Peyer's patch (tissue), 4 donors: ENCODE data around the gene WDR48. TPM values are rescaled to one million over a fixed set of nuclear protein-coding genes. Genes with fewer than 3 reads are reported as not detected.

Experiments used
- DNase-seq, 3 donors: peaks; one replicate each; pipeline ENCODE4 v3.0.0-alpha.2; 2017 to 2019
- H3K27ac ChIP-seq, 4 donors: fragments of 200-600 bp; sonication (generic); one replicate each; pipeline ENCODE4 v1.5.1; 2016 to 2019
- H3K27me3 ChIP-seq, 2 donors: fragments of 200-600 bp; sonication (generic); one replicate each; pipeline ENCODE4 v1.5.1; 2019
- H3K36me3 ChIP-seq, 3 donors: fragments of 200-600 bp; sonication (generic); one replicate each; pipeline ENCODE4 v1.5.1; 2016 to 2019
- H3K4me1 ChIP-seq, 4 donors: fragments of 200-600 bp; sonication (generic); one replicate each; pipeline ENCODE4 v1.5.1; 2016 to 2019
- H3K4me3 ChIP-seq, 4 donors: fragments of 200-600 bp; sonication (generic); 1 replicate in 3 of 4; 2 replicates in 1 of 4; pipeline ENCODE4 v1.5.1; 2016 to 2019; ENCODE audit warnings: mild to moderate bottlenecking in 1 of 4
- H3K9me3 ChIP-seq, 4 donors: fragments of 200-600 bp; sonication (generic); one replicate each; pipeline ENCODE4 v1.5.1; 2016 to 2019; ENCODE audit warnings: mild to moderate bottlenecking in 1 of 4
- POLR2A ChIP-seq, 2 donors: fragments of 450-650 bp; IDR thresholded peaks; one replicate each; pipeline ENCODE4 v1.5.1; 2017; ENCODE audit warnings: antibody characterized with exemption in 2 of 2, mild to moderate bottlenecking in 2 of 2, moderate library complexity in 2 of 2
- total RNA-seq, 4 donors: library from RNA; depleted of rRNA; stranded (reverse); fragments of >200 nt; gene quantifications; one replicate each; pipeline ENCODE4 v1.1.0, GENCODE V29; 2016
- TF ChIP-seq, protein P1 (sequence below), 6 experiments: fragments of 450-650 bp in 4 of 6; fragments of 200-600 bp in 2 of 6; sonication (generic) in 1 of 6; IDR thresholded peaks; one replicate each; pipeline ENCODE4 v1.5.1; 2017 to 2019; ENCODE audit warnings: antibody characterized with exemption in 6 of 6, mild to moderate bottlenecking in 3 of 6, moderate library complexity in 1 of 6

WDR48 gene
- total RNA-seq, 4 donors from 2014 or later: 24.2 to 35.5 (median 31.2) TPM

- Histone ChIP-seq H3K4me1 (peaks cover 0 to 9% (median 0%) of the 10 kb centered on the region in 4 donors), H3K4me3 (no peak overlapping the region), H3K27ac (no peak overlapping the region), H3K36me3 (peaks cover 0 to 78% (median 0%) of the 10 kb centered on the region in 3 donors), H3K27me3 (no peaks in the 10 kb centered on the region), H3K9me3 (no peaks in the 10 kb centered on the region)
- no peak for DNase-seq
- no peak for TF ChIP-seq POLR2A (IDR thresholded peaks at IDR 0.05)
- TF ChIP-seq, protein P1, sequence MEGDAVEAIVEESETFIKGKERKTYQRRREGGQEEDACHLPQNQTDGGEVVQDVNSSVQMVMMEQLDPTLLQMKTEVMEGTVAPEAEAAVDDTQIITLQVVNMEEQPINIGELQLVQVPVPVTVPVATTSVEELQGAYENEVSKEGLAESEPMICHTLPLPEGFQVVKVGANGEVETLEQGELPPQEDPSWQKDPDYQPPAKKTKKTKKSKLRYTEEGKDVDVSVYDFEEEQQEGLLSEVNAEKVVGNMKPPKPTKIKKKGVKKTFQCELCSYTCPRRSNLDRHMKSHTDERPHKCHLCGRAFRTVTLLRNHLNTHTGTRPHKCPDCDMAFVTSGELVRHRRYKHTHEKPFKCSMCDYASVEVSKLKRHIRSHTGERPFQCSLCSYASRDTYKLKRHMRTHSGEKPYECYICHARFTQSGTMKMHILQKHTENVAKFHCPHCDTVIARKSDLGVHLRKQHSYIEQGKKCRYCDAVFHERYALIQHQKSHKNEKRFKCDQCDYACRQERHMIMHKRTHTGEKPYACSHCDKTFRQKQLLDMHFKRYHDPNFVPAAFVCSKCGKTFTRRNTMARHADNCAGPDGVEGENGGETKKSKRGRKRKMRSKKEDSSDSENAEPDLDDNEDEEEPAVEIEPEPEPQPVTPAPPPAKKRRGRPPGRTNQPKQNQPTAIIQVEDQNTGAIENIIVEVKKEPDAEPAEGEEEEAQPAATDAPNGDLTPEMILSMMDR (IDR thresholded peaks at IDR 0.05): no peak
These were observed 46.1 kb downstream of the WDR48 start for GRCh38 chr3:39097716-39098472.

DNA sequence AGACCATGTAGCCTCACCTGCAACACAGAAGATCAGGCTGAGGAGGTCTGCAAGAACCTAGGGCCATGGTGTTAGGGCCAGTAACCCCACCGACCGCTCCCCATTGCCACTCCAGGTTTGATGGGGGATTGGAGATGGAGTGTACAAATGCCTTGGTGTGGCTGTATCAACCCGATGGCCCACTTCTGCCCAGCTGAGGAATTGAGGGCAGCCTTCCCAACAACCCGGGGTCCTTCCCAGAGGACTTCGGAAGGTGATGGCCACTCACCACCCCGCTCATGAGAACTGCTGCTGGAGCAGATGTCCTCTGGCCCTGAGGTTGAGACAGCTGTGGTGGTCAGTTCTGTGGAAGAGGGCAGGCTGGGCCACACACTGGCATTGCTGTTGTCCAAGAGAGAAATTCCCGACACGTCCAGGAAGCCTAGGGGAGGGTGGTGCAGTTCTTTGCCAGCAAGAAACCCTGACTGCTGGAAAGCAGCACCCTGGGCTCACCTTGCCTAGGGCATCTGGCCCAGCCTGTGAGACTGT is 46.7 kb downstream of the WDR48 start:
- no peaks in the 10 kb centered on the region for H3K9me3 ChIP-seq
- no peak for TF ChIP-seq POLR2A (IDR thresholded peaks at IDR 0.05)
- TF ChIP-seq, protein P1 (IDR thresholded peaks at IDR 0.05): no peak
- H3K27me3 ChIP-seq: no peaks in the 10 kb centered on the region
- H3K36me3 ChIP-seq: peaks cover 0 to 71% (median 0%) of the 10 kb centered on the region in 3 donors
- no peak overlapping the region for H3K27ac ChIP-seq
- peaks cover 0 to 9% (median 0%) of the 10 kb centered on the region in 4 donors for H3K4me1 ChIP-seq
- H3K4me3 ChIP-seq: no peak overlapping the region
- DNase-seq: no peak

GRCh38 chr3:39099242-39099641 is 47.4 kb downstream of the WDR48 start:
- no peak for DNase-seq
- peaks cover 0 to 9% (median 0%) of the 10 kb centered on the region in 4 donors for H3K4me1 ChIP-seq
- H3K27ac ChIP-seq: no peak overlapping the region
- H3K4me3 ChIP-seq: no peak overlapping the region
- no peak for TF ChIP-seq POLR2A (IDR thresholded peaks at IDR 0.05)
- TF ChIP-seq, protein P1 (IDR thresholded peaks at IDR 0.05): no peak
- H3K27me3 ChIP-seq: no peaks in the 10 kb centered on the region
- H3K9me3 ChIP-seq: no peaks in the 10 kb centered on the region
- peaks cover 0 to 64% (median 0%) of the 10 kb centered on the region in 3 donors for H3K36me3 ChIP-seq

GRCh38 chr3:39099738-39100499 is 48.1 kb downstream of the WDR48 start:
- peaks cover 0 to 16% (median 0%) of the 10 kb centered on the region in 4 donors for H3K4me1 ChIP-seq
- no peak for TF ChIP-seq POLR2A (IDR thresholded peaks at IDR 0.05)
- TF ChIP-seq, protein P1 (IDR thresholded peaks at IDR 0.05): no peak
- H3K27me3 ChIP-seq: no peaks in the 10 kb centered on the region
- H3K4me3 ChIP-seq: no peak overlapping the region
- H3K27ac ChIP-seq: no peak overlapping the region
- H3K9me3 ChIP-seq: no peaks in the 10 kb centered on the region
- H3K36me3 ChIP-seq: peaks cover 0 to 58% (median 0%) of the 10 kb centered on the region in 3 donors
- DNase-seq: no peak

- TF ChIP-seq, protein P1 (IDR thresholded peaks at IDR 0.05): no peak
- TF ChIP-seq POLR2A (IDR thresholded peaks at IDR 0.05): no peak
- no peaks in the 10 kb centered on the region for H3K9me3 ChIP-seq
- H3K27ac ChIP-seq: no peak overlapping the region
- H3K4me3 ChIP-seq: no peak overlapping the region
- peaks cover 0 to 22% (median 0%) of the 10 kb centered on the region in 4 donors for H3K4me1 ChIP-seq
- peaks cover 0 to 52% (median 0%) of the 10 kb centered on the region in 3 donors for H3K36me3 ChIP-seq
- DNase-seq: no peak
- no peaks in the 10 kb centered on the region for H3K27me3 ChIP-seq
These were observed 48.7 kb downstream of the WDR48 start for GRCh38 chr3:39100500-39100886.
